OCI-LY7 (cell line): ENCODE results near the gene TCP11.

Experiments
- EZH2phosphoT487 ChIP-seq: fragments of 200-600 bp; sonication (generic); IDR thresholded peaks from 2 replicates; pipeline ENCODE4 v1.6.1; 2018; ENCODE audit warnings: low read depth, borderline replicate concordance, mild to moderate bottlenecking, mixed run types, antibody characterized with exemption, low read length, moderate library complexity, mixed read lengths
- TF ChIP-seq, protein P1 (sequence below): fragments of 200-600 bp; sonication (generic); conservative IDR thresholded peaks from 2 replicates; pipeline ENCODE4 v1.5.1; 2014; ENCODE audit warnings: mild to moderate bottlenecking, antibody characterized with exemption, low read length, moderate library complexity, mixed read lengths

DNA sequence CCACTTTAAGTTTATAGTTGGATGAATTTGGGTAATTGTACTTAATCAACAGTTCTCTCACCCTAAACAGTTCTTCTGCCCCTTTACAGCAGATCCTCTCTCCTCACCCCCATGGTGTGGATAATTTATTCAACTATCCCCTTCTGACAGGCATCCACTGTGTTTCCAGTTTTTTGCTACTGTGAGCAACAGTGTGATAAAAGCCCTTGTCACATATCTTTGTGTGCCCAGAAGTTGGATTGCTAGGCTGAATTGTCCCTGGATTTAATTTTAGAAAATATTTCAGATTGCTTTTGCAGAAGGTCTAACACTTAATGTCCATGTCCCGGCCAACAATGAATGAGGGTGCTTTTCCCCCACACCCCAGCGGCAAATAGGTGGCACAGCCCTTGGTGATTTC is 42.1 kb upstream of the TCP11 start:
- TF ChIP-seq, protein P1, sequence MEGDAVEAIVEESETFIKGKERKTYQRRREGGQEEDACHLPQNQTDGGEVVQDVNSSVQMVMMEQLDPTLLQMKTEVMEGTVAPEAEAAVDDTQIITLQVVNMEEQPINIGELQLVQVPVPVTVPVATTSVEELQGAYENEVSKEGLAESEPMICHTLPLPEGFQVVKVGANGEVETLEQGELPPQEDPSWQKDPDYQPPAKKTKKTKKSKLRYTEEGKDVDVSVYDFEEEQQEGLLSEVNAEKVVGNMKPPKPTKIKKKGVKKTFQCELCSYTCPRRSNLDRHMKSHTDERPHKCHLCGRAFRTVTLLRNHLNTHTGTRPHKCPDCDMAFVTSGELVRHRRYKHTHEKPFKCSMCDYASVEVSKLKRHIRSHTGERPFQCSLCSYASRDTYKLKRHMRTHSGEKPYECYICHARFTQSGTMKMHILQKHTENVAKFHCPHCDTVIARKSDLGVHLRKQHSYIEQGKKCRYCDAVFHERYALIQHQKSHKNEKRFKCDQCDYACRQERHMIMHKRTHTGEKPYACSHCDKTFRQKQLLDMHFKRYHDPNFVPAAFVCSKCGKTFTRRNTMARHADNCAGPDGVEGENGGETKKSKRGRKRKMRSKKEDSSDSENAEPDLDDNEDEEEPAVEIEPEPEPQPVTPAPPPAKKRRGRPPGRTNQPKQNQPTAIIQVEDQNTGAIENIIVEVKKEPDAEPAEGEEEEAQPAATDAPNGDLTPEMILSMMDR, result no peak
- TF ChIP-seq EZH2phosphoT487, result no peak
